ENCODE data around the gene SCAF4. TPM values are rescaled to one million over a fixed set of nuclear protein-coding genes. Genes with fewer than 3 reads are reported as not detected.

The SCAF4 gene
- total RNA-seq, 4 donors from 2014 or later = 8.3 to 18.1 (median 15.0) TPM

DNA sequence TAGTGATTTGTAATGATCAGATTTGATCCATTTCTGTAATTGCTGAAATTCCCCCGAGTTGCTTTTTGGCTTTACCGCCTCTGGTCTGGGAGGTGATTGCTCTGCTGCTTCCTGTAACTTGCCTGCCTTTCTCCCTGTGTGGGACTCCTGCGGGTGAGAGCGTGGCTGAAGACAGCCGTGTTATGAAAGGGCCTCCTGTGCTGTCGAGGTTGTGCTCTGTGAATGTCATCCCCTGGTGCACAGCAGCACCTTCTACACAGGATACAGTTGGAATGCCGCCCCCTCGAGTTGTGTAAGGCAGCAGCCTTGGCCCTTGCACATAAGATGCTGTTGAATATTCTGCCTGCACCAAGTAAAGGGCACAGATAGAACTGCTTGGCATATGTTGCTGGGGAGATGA is 66.5 kb downstream of the SCAF4 start:
- no peak overlapping the region for H3K27ac ChIP-seq
- no peak overlapping the region for H3K4me3 ChIP-seq
- TF ChIP-seq, protein P1, sequence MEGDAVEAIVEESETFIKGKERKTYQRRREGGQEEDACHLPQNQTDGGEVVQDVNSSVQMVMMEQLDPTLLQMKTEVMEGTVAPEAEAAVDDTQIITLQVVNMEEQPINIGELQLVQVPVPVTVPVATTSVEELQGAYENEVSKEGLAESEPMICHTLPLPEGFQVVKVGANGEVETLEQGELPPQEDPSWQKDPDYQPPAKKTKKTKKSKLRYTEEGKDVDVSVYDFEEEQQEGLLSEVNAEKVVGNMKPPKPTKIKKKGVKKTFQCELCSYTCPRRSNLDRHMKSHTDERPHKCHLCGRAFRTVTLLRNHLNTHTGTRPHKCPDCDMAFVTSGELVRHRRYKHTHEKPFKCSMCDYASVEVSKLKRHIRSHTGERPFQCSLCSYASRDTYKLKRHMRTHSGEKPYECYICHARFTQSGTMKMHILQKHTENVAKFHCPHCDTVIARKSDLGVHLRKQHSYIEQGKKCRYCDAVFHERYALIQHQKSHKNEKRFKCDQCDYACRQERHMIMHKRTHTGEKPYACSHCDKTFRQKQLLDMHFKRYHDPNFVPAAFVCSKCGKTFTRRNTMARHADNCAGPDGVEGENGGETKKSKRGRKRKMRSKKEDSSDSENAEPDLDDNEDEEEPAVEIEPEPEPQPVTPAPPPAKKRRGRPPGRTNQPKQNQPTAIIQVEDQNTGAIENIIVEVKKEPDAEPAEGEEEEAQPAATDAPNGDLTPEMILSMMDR (IDR thresholded peaks at IDR 0.05) = no peak
- no peak for TF ChIP-seq POLR2A (IDR thresholded peaks at IDR 0.05)
- no peaks in the 10 kb centered on the region for H3K27me3 ChIP-seq
- H3K4me1 ChIP-seq = peaks cover 6 to 97% (median 67%) of the 10 kb centered on the region in 3 donors
- DNase-seq = no peak
- H3K9me3 ChIP-seq = no peaks in the 10 kb centered on the region
- WGBS, 2 donors = 30 to 51% methylated on average over 5 of the region's 8 CpGs
- intact Hi-C loops (cut with DNase I) = no loop called here
- peaks cover 0 to 84% (median 3%) of the 10 kb centered on the region in 3 donors for H3K36me3 ChIP-seq

DNA sequence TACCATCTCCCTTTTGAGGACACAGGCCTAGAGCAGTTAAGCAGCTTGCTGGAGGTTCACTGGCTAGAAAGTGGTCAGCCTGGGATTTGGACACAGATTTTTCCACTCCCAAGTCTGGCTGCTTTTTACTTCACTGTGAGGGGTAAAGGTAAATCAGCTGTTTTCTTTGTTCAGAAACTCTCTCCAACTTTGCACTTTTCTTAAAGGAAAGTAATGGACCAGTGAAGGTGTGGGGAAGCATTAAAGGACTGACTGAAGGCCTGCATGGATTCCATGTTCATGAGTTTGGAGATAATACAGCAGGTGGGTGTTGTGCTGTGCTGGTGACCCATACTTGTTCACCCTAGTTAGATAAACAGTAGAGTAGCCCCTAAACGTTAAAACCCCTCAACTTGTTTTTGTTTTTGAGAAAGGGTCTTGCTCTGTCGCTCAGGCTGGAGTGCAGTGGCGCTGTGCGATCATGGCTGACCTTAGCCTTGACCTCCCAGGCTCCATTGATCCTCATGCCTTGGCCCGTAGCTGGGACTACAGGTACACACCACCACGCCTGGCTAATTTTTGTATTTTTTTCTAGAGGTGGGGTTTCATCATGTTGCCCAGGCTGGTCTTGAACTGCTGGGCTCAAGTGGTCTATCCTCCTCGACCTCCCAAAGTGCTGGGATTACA is 68.2 kb downstream of the SCAF4 start:
- no peak overlapping the region for H3K27ac ChIP-seq
- WGBS, 2 donors = 83 to 87% methylated on average over 6 to 7 of the region's 7 CpGs
- no peak for DNase-seq
- peaks cover 0 to 67% (median 0%) of the 10 kb centered on the region in 3 donors for H3K36me3 ChIP-seq
- TF ChIP-seq POLR2A (IDR thresholded peaks at IDR 0.05) = no peak
- TF ChIP-seq, protein P1 (IDR thresholded peaks at IDR 0.05) = no peak
- intact Hi-C loops (cut with DNase I) = no loop called here
- H3K9me3 ChIP-seq = no peaks in the 10 kb centered on the region
- no peak overlapping the region for H3K4me3 ChIP-seq
- peaks cover 6 to 90% (median 62%) of the 10 kb centered on the region in 3 donors for H3K4me1 ChIP-seq
- no peaks in the 10 kb centered on the region for H3K27me3 ChIP-seq

DNA sequence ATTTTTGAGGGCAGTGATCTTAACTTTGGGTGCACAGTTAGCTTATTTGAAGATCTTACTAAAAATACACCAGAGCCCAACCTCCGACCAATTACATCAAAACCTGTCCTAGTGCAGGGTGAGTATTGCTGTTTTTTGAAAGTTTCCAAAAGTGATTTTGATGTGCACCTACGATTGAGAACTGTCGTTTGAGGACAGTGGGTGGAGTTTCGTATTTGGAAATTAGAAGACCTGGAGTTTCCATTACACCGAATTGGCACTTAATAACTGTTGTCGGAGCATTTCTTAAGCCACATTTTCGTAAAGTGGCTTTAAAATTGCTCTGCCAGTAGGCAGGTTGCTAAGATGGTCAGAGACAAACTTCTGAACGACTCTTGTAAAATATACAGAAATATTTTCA is 71.3 kb downstream of the SCAF4 start:
- H3K4me3 ChIP-seq = peak overlapping the region; percentile 76 to 82 (median 79)
- no peak for TF ChIP-seq POLR2A (IDR thresholded peaks at IDR 0.05)
- TF ChIP-seq, protein P1 (IDR thresholded peaks at IDR 0.05) = no peak
- no peaks in the 10 kb centered on the region for H3K9me3 ChIP-seq
- DNase-seq = no peak
- H3K4me1 ChIP-seq = peaks cover 0 to 74% (median 37%) of the 10 kb centered on the region in 3 donors
- H3K36me3 ChIP-seq = peaks cover 0 to 37% (median 0%) of the 10 kb centered on the region in 3 donors
- H3K27ac ChIP-seq = peak overlapping the region in 3 of 4 donors; percentile 93 to 97 (median 93)
- intact Hi-C loops (cut with DNase I) = no loop called here
- WGBS, 2 donors = 10 to 13% methylated on average over 8 of the region's 8 CpGs
- H3K27me3 ChIP-seq = no peaks in the 10 kb centered on the region

DNA sequence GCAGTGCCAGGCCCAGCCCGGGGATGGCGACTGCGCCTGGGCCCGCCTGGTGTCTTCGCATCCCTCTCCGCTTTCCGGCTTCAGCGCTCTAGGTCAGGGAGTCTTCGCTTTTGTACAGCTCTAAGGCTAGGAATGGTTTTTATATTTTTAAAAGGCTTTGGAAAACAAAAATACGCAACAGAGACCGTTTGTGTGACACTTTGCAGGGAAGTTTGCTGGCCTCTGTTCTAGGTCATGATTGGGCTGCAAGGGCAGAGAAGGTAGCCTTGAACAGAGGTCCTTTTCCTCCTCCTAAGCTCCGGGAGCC is 71.7 kb downstream of the SCAF4 start:
- Histone ChIP-seq H3K36me3 (peaks cover 0 to 33% (median 0%) of the 10 kb centered on the region in 3 donors), H3K27me3 (no peaks in the 10 kb centered on the region), H3K4me3 (peak overlapping the region; percentile 76 to 82 (median 79)), H3K27ac (peak overlapping the region; percentile 92 to 97 (median 93)), H3K4me1 (peaks cover 0 to 70% (median 33%) of the 10 kb centered on the region in 3 donors), H3K9me3 (no peaks in the 10 kb centered on the region)
- DNase-seq = no peak
- 0% methylated on average over 4 to 11 of the region's 12 CpGs for WGBS, 2 donors
- no peak for TF ChIP-seq POLR2A (IDR thresholded peaks at IDR 0.05)
- TF ChIP-seq, protein P1 (IDR thresholded peaks at IDR 0.05) = no peak
- intact Hi-C loops (cut with DNase I) = no loop called here

DNA sequence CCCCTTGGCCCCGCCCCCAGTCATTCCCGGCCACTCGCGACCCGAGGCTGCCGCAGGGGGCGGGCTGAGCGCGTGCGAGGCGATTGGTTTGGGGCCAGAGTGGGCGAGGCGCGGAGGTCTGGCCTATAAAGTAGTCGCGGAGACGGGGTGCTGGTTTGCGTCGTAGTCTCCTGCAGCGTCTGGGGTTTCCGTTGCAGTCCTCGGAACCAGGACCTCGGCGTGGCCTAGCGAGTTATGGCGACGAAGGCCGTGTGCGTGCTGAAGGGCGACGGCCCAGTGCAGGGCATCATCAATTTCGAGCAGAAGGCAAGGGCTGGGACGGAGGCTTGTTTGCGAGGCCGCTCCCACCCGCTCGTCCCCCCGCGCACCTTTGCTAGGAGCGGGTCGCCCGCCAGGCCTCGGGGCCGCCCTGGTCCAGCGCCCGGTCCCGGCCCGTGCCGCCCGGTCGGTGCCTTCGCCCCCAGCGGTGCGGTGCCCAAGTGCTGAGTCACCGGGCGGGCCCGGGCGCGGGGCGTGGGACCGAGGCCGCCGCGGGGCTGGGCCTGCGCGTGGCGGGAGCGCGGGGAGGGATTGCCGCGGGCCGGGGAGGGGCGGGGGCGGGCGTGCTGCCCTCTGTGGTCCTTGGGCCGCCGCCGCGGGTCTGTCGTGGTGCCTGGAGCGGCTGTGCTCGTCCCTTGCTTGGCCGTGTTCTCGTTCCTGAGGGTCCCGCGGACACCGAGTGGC is 72.2 kb downstream of the SCAF4 start, which contains the start of gene SOD1:
TSS of gene SOD1 (plus strand) at position 158 of the 723 bp plus-strand sequence. CDS start at position 235, 77 bp downstream.
- Histone ChIP-seq H3K4me1 (peaks cover 0 to 65% (median 29%) of the 10 kb centered on the region in 3 donors), H3K27ac (peak within 1 kb of the TSS; percentile 92 to 97 (median 93)), H3K27me3 (no peaks in the 10 kb centered on the region), H3K9me3 (no peaks in the 10 kb centered on the region), H3K36me3 (peaks cover 0 to 29% (median 0%) of the 10 kb centered on the region in 3 donors), H3K4me3 (peak within 1 kb of the TSS; percentile 76 to 82 (median 79))
- 0% methylated on average over 1 of the region's 87 CpGs; no CpG with 5 or more reads in 1 of the 2 donors for WGBS, 2 donors
- TF ChIP-seq, protein P1 (IDR thresholded peaks at IDR 0.05) = peak in 5 of 6 experiments; percentile 17 to 47 (median 36)
- peak in 3 of 4 donors; percentile 12 to 93 (median 90) for TF ChIP-seq POLR2A (IDR thresholded peaks at IDR 0.05)
- intact Hi-C loops (cut with DNase I) = no loop called here
- peak; percentile 80 for DNase-seq

Data from esophagus squamous epithelium (tissue), 5 donors.